SH-SY5Y (cell line): Measurements from ENCODE around the gene DNAJA2.

Experiments used
- GATA2 ChIP-seq: IDR thresholded peaks from 2 replicates; pipeline ENCODE4 v1.6.1; 2011; ENCODE audit warnings: mild to moderate bottlenecking, low read depth, low read length
- GATA3 ChIP-seq: IDR thresholded peaks from 2 replicates; pipeline ENCODE4 v1.6.1; 2011; ENCODE audit warnings: low read depth, mild to moderate bottlenecking, low read length, moderate library complexity

DNAJA2 gene

DNA sequence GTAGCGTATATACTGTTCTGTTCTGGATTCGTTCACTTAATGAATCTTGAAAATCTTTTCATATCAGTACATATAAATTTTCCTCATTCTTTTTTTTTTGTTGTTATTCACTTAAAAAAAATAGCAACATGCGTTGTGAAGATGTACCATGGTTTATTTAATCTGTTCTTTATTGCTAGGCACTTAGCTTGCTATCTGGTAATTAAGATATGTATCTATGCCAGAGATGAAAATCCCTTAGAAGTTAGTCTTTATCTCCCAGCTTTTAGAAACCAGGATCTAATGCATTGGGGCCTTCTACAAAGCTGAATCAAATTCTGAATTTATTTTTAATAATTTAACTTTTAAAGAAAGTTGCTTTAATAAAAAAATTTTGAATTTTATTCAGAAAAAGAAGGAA, 13.0 kb upstream of the DNAJA2 start:
- TF ChIP-seq GATA3: peak; percentile 85
- TF ChIP-seq GATA2: no peak; the same call in 1 of the 2 replicates

DNA sequence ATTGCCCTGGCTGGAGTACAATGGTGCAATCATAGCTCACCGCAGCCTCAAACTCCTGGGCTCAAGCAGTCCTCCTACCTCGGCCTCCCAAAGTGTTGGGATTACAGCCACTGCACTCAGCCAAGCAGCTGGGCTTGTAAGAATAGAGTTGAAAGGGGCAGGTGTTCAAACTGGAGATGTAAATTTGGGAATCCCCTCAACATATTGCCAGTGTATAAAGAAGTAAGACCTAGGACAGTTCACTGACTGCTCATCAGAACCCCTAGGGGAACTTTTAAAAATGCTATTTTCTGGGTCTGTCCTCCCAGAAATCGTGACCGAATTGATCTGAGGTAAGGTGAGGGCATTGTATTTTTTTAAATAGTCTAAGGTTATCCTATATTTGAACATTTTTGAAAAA, 8.9 kb upstream of the DNAJA2 start:
- TF ChIP-seq GATA3: no peak
- no peak for TF ChIP-seq GATA2

DNA sequence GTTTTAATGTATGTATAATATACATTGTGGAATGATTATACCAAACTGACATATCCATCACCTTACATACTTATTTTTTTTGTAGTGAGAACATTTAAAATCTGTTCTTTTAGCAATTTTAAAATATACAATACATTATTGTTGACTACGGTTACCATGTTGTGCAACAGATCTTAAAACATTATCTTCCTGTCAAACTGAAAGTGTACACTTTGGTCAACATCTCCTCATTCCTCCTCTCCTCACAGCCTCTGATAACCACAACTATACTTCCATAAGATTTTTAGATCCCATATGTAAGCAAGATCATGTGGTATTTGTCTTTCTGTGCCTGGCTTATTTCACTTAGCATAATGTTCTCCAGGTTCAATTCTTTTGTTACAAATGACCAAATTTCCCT, 7.5 kb upstream of the DNAJA2 start:
- TF ChIP-seq GATA3 (no peak), GATA2 (no peak)

DNA sequence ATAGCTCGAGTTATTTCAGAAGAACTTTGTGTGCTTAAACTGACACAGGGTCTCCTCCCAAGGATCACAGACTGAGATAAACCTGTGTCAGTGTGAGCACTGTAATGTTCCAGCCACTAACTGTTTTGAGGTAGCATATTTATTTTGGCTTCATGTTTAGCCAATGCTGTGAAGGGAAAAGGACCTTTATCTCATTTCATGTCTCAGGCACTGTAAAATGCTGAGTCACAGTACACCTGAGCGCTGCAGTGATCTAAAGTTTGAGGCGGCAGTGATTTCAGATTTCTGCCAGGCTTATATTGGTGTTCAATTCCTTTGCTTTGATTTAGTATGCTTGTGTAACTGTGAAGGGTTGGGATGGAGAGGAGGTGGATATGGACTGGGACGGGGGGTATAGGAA, 3.1 kb upstream of the DNAJA2 start:
- TF ChIP-seq GATA3 (no peak), GATA2 (no peak)

DNA sequence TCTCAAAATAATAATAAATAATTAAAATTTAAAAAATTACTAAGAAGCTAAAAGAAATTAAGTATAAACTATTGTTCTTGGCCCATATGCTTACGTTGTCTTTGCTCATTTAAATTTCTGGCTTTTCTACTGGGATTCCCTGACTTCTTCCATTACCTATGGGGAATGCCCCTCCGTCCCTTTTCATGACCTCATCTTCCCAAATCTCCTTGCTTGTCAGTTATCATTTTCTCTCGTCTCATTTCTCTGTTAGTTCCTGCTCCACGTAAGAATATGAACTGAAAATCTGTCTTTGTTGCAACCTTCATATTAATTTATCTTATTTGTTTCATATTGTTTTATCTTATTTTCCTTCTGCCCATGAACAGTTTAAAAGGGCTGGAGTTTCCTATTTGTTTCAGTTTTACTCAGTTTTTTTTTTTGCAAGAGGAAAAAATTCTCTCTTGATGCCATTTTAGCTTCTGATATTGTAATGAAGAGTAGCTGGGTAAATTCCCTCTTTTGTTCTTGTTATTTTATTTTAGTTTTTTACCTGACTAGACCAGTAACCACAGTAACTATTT, 2.5 kb upstream of the DNAJA2 start:
- TF ChIP-seq GATA3: no peak

DNA sequence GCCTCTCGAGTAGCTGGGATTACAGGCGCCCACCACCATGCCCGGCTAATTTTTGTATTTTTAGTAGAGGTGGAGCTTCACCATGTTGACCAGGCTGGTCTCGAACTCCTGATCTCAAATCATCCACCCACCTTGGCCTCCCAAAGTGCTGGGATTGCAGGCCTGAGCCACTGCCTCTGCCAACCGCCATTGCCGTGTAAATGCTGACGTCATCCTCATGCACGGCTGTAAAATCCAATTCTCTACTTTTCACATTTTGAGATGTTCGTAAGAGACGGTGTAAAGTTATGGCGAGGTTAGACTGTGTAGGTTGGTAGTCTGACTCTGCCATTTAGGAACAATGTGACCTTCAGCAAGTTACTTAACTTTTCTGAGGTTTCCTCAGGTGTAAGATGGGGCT, 1.7 kb upstream of the DNAJA2 start:
- no peak for TF ChIP-seq GATA2
- no peak for TF ChIP-seq GATA3

DNA sequence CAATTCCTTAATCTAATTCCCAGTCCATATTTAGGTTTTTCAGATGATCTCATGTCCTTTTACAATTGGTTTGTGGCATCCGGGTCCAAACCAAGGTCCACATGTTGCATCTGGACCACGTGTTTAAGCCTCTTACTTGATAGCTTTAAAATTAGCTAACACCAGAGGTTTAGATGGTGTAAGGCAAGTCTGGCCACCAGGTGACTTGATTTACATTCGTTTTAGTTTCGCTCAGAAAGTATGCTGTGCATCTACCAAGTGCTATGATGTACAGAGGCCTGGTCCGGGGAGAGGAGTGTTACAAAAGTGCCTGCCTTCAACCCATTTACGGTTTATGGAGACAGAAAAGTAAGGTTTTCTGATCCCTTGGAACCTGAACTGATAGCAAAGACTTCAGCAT, 878 bp upstream of the DNAJA2 start:
- no peak for TF ChIP-seq GATA2
- no peak for TF ChIP-seq GATA3

DNA sequence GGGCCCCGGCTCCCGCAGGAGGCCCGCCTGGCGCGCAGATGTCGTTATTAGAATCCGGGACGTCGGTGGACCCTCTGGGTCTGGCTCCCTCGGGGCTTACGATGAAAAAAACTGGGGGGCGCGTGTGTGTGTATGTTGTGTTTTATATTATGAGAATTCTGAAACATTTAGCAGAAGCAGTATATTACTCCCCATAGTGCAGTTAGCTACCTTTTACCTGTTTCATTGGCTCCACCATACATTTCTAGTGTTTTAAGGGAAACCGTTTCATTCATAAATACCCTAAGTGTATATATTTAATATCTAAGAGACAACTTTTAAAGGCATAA, 486 bp upstream of the DNAJA2 start:
- TF ChIP-seq GATA3 (no peak), GATA2 (no peak)

DNA sequence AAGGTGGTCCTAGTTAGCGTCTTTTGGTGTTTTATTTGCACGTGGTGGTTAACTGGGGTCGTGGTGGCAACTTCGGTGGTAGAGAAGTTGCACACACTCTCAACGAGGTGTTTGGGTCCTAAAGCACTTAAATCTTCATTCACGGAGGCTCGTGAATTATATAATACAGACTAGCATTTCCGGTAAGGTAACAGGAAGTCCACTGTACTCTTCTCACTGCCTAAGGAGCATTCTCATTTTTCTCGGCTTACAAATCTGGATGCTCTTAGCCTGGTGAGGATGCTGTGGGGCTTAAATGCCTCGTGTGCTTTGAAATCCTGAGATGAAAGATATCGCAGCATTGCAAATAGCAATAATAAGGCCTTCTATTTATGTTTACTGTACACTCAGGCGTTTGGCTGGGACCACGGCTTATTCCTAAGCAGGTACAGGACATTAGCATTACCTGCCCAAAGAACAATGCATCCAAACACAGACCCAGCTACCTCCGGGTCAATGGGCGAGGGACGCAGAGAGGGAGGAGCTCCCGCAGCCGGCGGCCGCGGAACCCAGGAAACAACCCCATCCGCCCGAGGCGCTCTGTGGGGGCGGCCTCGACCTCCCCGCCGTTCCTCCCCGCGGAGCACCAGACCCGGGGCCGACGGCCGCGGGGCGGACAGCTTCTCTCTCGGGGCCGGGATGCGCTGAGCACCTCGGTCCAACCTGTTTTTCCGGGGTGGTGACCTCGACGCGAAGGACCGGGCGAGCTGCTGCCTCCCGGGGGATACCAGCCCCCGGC, 856 bp downstream of the DNAJA2 start:
- TF ChIP-seq GATA2 (no peak), GATA3 (no peak)

DNA sequence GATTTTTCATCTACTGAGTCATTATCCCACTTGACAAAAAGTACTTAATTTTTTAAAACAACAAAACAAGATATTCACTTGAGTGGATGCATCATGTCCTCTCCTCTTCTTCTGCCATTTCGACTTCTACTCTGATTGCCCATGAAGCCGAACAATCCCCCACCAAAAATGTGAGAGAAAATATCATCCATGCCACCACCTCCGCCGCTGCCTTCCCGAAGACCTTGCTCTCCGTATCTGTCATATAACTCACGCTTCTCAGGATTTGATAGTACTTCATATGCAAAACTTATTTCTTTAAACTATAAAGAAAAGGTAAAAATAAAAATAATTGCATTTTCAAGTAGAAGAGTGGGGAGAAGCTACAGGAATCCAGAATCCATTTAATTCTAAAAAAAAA, 2.2 kb downstream of the DNAJA2 start:
- TF ChIP-seq GATA2: no peak
- no peak for TF ChIP-seq GATA3

DNA sequence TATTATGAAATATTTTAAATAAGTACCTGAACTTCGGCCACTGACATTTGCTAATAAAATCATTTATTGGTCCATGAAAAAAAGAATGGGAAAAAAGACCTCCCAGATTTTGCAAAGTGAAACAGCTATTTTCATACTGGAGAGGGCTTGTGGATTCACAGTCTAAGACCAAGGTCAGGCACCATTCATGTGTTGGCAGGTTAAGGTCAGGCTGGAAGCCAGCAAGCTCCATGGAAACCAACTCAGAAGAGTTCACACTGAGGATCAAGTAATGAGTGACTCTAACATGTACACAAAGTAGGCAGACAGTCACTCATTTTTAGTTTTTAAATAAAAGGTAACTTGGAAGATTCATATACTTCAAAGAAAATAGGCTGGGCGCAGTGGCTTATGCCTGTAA, 3.4 kb downstream of the DNAJA2 start:
- TF ChIP-seq GATA2: no peak
- TF ChIP-seq GATA3: no peak

DNA sequence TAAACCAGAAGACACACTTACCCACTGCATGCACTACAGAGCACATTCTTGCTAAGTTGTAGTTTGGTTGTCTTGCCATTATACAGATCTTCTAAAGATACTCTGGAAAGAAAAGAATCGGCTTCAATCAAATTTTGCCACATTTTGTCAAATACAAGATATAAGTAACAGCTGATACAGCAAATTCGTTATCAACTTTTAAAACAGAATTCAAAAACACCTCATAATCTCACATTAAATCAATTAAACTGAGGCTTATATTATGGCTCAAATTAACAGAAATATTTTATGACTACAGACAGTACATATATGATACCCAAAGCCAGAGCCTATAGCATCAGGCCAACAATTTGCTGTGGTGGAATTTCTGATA, 5.4 kb downstream of the DNAJA2 start:
- TF ChIP-seq GATA2 (no peak), GATA3 (no peak)

DNA sequence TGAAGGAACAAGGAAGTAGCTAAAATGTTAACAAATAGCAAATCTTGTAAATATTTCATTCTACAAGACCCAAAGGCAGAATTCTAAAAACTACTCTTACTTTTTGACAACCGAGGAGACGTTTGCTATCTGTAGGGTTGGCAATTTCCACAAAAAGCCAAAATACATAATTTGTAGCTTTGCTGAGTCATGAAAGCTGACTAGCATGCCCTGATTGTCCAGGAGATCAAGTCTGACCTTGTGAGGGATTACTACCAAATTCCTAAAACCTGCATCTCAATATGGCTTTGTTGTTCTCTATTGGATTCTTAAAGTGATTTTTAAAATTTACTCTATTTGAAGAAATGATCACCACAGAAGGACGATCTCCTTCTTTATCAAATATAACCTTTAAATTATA, 10.8 kb downstream of the DNAJA2 start:
- TF ChIP-seq GATA3 (no peak), GATA2 (no peak)

DNA sequence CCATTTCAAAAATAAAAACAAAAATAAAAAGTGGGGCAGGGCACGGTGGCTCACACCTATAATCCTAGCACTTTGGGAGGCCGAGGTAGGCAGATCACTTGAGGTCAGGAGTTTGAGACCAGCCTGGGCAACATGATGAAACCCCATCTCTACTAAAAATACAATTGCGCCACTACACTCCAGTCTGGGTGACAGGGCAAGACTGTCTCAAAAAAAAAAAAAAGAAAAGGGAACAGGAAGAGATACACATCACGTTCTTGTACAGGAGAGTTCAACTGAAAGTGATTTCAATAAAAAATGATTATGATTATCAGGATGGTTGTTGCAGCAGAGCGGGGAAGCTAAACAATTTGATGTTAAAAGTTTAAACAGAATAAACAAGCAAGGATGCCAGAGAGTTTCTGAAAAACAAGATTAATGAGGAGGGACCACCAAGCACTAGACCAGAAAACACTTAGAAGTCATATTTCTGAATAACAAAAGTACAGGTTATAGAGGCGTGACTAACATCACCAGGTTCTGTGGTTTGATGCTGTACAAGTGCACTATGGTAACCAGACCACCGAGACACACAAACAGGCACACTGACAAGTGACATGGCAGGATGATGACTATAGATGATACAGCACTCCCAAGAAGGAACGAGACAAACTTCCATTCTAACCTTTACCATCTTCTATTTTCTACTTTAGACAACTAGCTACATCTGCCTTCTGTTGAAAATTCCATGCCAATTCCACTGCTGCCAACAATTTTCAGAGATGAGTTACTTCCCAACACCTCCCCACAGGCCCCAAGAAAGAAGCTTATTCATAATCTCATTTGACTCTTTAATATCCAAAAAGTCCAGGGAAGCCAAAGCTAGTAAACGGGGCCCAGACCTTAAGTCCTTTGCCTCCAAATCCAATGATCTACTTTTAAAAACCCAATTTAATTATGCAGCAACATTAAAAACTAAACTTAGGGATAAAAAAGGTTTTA, 11.8 kb downstream of the DNAJA2 start:
- TF ChIP-seq GATA2 (no peak), GATA3 (no peak)

DNA sequence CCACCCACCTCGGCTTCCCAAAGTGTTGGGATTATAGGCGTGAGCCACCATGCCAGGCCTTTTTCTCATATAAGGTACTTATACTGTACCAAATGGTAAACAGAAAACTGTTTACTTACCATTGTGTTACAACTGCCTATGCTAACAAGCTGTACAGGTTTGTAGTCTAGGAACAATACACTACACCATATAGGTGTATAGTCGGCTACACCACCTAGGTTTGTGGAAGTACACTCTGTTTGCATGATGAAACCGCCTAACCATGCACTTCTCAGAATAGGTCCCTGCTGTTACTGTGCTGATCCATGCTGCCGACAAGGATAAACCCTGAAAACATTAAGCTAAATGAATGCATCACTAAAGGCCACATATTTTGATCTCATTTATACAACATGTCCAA, 18.9 kb downstream of the DNAJA2 start:
- TF ChIP-seq GATA2: no peak
- TF ChIP-seq GATA3: no peak
